ENCODE data around the gene REXO4. TPM values are rescaled to one million over a fixed set of nuclear protein-coding genes. Genes with fewer than 3 reads are reported as not detected.

The REXO4 gene, protein sequence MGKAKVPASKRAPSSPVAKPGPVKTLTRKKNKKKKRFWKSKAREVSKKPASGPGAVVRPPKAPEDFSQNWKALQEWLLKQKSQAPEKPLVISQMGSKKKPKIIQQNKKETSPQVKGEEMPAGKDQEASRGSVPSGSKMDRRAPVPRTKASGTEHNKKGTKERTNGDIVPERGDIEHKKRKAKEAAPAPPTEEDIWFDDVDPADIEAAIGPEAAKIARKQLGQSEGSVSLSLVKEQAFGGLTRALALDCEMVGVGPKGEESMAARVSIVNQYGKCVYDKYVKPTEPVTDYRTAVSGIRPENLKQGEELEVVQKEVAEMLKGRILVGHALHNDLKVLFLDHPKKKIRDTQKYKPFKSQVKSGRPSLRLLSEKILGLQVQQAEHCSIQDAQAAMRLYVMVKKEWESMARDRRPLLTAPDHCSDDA
- total RNA-seq (2021) (33.0 to 38.6 TPM (median 36.3 TPM) in 3 replicates), Bru-seq, nascent RNA (percentile 83 among the genes with signal in this experiment)
- long read RNA-seq, experiment 1, transcript REXO4-202 (8 exons, 2,360 nt), result major isoform, 153 of 182 reads
- long read RNA-seq, experiment 1, partial matches to known transcripts, result 10 of 182 reads
- long read RNA-seq, experiment 1, other reads (novel, unspliced or antisense), result 19 of 182 reads
- long read RNA-seq, experiment 2, transcript REXO4-202 (8 exons, 2,360 nt), result major isoform, 27 of 50 reads
- long read RNA-seq, experiment 2, partial matches to known transcripts, result 6 of 50 reads
- long read RNA-seq, experiment 2, other reads (novel, unspliced or antisense), result 16 of 50 reads
- long read RNA-seq, experiment 3, partial matches to known transcripts, result 32 of 47 reads
- long read RNA-seq, experiment 3, other reads (novel, unspliced or antisense), result 14 of 47 reads

DNA sequence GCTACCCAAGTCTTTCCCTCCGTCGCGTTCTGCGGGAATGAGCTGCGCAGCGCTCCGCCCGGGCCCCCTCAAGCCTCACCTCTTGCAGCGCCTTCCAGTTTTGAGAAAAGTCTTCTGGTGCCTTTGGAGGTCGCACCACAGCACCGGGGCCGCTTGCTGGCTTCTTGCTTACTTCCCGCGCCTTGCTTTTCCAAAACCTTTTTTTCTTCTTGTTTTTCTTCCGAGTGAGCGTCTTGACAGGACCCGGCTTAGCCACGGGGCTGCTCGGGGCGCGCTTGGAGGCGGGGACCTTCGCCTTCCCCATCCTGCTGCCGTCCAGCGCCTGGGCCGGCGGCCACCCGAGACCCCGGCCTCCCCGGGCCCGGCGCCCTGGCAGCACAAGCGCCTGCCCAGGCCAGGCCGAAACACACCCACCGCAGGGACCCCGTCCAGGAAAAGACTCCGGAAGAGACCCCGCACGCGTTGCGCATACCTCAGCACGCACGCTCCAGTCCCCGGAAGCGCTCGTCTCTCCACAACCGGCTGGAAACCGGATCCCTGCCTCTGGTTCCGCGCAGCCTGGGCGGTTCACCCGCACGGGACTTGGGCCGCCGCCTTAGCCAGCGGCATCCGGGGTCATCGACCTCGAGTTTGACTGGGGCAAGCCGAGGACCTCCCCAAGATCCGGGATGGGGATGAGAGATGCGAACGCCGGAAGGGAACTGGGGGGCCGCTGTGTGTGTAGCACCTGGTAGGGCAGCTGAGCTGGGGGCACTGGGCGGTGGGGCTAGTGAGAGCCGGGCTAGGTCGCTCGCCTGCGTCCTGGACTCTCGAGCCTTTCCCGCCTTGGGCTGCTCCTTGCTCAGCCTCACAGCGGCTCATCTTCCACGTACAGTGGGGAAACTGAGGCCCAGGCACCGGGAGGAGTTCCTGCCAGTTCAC, at the start of gene REXO4:
Gene REXO4 (minus strand): TSS at position 470 of the 921 bp plus-strand sequence. CDS start 166 bp downstream, at position 304.
- H3K27me3 Mint-ChIP-seq (ENCODE audit: low read depth), result no peaks in the 10 kb centered on the region
- no peaks in the 10 kb centered on the region for H3K9me3 Mint-ChIP-seq
- peaks cover 22% of the 10 kb centered on the region for H3K36me3 Mint-ChIP-seq
- ATAC-seq (peak; percentile 92), DNase-seq (ENCODE audit: low spot score) (peak; percentile 92)
- peak within 1 kb of the TSS; percentile 99 for H3K27ac Mint-ChIP-seq
- peaks cover 39% of the 10 kb centered on the region for H3K4me1 Mint-ChIP-seq
- ChIA-PET POLR2A (interaction anchor here (0.6 to 1.3 kb wide), 4 partner anchors 11 to 69 kb away, joined by 3 read pairs; no protein-coding TSS in a partner anchor), CTCF (interaction anchor here (1.0 to 1.4 kb wide), 2 partner anchors 21 to 43 kb away, joined by 3 to 4 read pairs; partner anchors contain the start of gene CACFD1)
- H3K4me3 Mint-ChIP-seq, result peak within 1 kb of the TSS; percentile 96
- TF ChIP-seq, protein P1, sequence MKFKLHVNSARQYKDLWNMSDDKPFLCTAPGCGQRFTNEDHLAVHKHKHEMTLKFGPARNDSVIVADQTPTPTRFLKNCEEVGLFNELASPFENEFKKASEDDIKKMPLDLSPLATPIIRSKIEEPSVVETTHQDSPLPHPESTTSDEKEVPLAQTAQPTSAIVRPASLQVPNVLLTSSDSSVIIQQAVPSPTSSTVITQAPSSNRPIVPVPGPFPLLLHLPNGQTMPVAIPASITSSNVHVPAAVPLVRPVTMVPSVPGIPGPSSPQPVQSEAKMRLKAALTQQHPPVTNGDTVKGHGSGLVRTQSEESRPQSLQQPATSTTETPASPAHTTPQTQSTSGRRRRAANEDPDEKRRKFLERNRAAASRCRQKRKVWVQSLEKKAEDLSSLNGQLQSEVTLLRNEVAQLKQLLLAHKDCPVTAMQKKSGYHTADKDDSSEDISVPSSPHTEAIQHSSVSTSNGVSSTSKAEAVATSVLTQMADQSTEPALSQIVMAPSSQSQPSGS (CRISPR knock-in tag; IDR thresholded peaks at IDR 0.05; ENCODE audit: borderline replicate concordance, low read depth), result no peak
- TF ChIP-seq, protein P2, sequence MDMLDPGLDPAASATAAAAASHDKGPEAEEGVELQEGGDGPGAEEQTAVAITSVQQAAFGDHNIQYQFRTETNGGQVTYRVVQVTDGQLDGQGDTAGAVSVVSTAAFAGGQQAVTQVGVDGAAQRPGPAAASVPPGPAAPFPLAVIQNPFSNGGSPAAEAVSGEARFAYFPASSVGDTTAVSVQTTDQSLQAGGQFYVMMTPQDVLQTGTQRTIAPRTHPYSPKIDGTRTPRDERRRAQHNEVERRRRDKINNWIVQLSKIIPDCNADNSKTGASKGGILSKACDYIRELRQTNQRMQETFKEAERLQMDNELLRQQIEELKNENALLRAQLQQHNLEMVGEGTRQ (CRISPR knock-in tag; IDR thresholded peaks at IDR 0.05), result peak; percentile 37
- TF ChIP-seq SMAD4 (CRISPR knock-in tag; IDR thresholded peaks at IDR 0.05) (no peak), ZNF416 (CRISPR knock-in tag; IDR thresholded peaks at IDR 0.05) (no peak), MYBL2 (CRISPR knock-in tag; IDR thresholded peaks at IDR 0.05) (peak; percentile 94), NR2C2 (CRISPR knock-in tag; IDR thresholded peaks at IDR 0.05) (peak; percentile 70; the same call in 1 of the 2 replicates), FOXJ3 (CRISPR knock-in tag; IDR thresholded peaks at IDR 0.05; ENCODE audit: borderline replicate concordance) (no peak), IRF2 (CRISPR knock-in tag; IDR thresholded peaks at IDR 0.05; ENCODE audit: borderline replicate concordance, low read depth) (no peak), CBFB (CRISPR knock-in tag; IDR thresholded peaks at IDR 0.05; ENCODE audit: low read depth) (no peak), TCF7 (CRISPR knock-in tag; IDR thresholded peaks at IDR 0.05; ENCODE audit: low read depth) (no peak; the same call in 1 of the 2 replicates), RORB (CRISPR knock-in tag; IDR thresholded peaks at IDR 0.05) (no peak), TEAD4 (CRISPR knock-in tag; IDR thresholded peaks at IDR 0.05) (peak; percentile 67; the same call in 1 of the 2 replicates), ETV6 (CRISPR knock-in tag; IDR thresholded peaks at IDR 0.05) (peak; percentile 75; the same call in 1 of the 2 replicates), MXD4 (CRISPR knock-in tag; IDR thresholded peaks at IDR 0.05; ENCODE audit: borderline replicate concordance) (no peak), RELA (CRISPR knock-in tag; IDR thresholded peaks at IDR 0.05; ENCODE audit: borderline replicate concordance) (peak; percentile 16; the same call in 1 of the 2 replicates), OVOL2 (CRISPR knock-in tag; IDR thresholded peaks at IDR 0.05; ENCODE audit: borderline replicate concordance) (no peak), ZNF138 (CRISPR knock-in tag; conservative IDR thresholded peaks at IDR 0.05) (no peak), NFE2L1 (CRISPR knock-in tag; IDR thresholded peaks at IDR 0.05) (peak; percentile 64; the same call in 1 of the 2 replicates), ATF1 (CRISPR knock-in tag; IDR thresholded peaks at IDR 0.05) (no peak)
- TF ChIP-seq, protein P3, sequence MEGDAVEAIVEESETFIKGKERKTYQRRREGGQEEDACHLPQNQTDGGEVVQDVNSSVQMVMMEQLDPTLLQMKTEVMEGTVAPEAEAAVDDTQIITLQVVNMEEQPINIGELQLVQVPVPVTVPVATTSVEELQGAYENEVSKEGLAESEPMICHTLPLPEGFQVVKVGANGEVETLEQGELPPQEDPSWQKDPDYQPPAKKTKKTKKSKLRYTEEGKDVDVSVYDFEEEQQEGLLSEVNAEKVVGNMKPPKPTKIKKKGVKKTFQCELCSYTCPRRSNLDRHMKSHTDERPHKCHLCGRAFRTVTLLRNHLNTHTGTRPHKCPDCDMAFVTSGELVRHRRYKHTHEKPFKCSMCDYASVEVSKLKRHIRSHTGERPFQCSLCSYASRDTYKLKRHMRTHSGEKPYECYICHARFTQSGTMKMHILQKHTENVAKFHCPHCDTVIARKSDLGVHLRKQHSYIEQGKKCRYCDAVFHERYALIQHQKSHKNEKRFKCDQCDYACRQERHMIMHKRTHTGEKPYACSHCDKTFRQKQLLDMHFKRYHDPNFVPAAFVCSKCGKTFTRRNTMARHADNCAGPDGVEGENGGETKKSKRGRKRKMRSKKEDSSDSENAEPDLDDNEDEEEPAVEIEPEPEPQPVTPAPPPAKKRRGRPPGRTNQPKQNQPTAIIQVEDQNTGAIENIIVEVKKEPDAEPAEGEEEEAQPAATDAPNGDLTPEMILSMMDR (IDR thresholded peaks at IDR 0.05), result no peak
- TF ChIP-seq, protein P4, sequence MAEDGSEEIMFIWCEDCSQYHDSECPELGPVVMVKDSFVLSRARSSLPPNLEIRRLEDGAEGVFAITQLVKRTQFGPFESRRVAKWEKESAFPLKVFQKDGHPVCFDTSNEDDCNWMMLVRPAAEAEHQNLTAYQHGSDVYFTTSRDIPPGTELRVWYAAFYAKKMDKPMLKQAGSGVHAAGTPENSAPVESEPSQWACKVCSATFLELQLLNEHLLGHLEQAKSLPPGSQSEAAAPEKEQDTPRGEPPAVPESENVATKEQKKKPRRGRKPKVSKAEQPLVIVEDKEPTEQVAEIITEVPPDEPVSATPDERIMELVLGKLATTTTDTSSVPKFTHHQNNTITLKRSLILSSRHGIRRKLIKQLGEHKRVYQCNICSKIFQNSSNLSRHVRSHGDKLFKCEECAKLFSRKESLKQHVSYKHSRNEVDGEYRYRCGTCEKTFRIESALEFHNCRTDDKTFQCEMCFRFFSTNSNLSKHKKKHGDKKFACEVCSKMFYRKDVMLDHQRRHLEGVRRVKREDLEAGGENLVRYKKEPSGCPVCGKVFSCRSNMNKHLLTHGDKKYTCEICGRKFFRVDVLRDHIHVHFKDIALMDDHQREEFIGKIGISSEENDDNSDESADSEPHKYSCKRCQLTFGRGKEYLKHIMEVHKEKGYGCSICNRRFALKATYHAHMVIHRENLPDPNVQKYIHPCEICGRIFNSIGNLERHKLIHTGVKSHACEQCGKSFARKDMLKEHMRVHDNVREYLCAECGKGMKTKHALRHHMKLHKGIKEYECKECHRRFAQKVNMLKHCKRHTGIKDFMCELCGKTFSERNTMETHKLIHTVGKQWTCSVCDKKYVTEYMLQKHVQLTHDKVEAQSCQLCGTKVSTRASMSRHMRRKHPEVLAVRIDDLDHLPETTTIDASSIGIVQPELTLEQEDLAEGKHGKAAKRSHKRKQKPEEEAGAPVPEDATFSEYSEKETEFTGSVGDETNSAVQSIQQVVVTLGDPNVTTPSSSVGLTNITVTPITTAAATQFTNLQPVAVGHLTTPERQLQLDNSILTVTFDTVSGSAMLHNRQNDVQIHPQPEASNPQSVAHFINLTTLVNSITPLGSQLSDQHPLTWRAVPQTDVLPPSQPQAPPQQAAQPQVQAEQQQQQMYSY (CRISPR knock-in tag; IDR thresholded peaks at IDR 0.05), result peak; percentile 25; the same call in 1 of the 2 replicates
- TF ChIP-seq, protein P5, sequence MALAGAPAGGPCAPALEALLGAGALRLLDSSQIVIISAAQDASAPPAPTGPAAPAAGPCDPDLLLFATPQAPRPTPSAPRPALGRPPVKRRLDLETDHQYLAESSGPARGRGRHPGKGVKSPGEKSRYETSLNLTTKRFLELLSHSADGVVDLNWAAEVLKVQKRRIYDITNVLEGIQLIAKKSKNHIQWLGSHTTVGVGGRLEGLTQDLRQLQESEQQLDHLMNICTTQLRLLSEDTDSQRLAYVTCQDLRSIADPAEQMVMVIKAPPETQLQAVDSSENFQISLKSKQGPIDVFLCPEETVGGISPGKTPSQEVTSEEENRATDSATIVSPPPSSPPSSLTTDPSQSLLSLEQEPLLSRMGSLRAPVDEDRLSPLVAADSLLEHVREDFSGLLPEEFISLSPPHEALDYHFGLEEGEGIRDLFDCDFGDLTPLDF (CRISPR knock-in tag; IDR thresholded peaks at IDR 0.05), result no peak
